Esophagus muscularis mucosa (tissue), 3 donors: Measurements from ENCODE around the gene RAMP1.

Source experiments
- CTCF ChIP-seq, 3 experiments: fragments of 200-600 bp in 2 of 3; fragments of 450-650 bp in 1 of 3; sonication (generic) in 2 of 3; IDR thresholded peaks; one replicate each; pipeline ENCODE4 v1.5.1; 2017 to 2019; ENCODE audit warnings: antibody characterized with exemption in 3 of 3, mild to moderate bottlenecking in 2 of 3, moderate library complexity in 1 of 3
- POLR2A ChIP-seq: fragments of 450-650 bp; IDR thresholded peaks from one replicate; pipeline ENCODE4 v1.6.1; 2017; ENCODE audit warnings: antibody characterized with exemption, moderate library complexity, mild to moderate bottlenecking, low read depth
- POLR2AphosphoS5 ChIP-seq, 2 donors: sonication (generic); formaldehyde crosslinking; IDR thresholded peaks; one replicate each; pipeline ENCODE4 v1.6.1; 2017; ENCODE audit warnings: antibody characterized with exemption in 2 of 2

- TF ChIP-seq POLR2AphosphoS5 (IDR thresholded peaks at IDR 0.05) (no peak), POLR2A (no peak), CTCF (IDR thresholded peaks at IDR 0.05) (no peak)
Measured at GRCh38 chr2:237940828-237941227, 81.4 kb downstream of the RAMP1 start.
